Progenitor cell of endocrine pancreas (in vitro differentiated cells): ENCODE measurements around the gene RAB11FIP2. TPM values are rescaled to one million over a fixed set of nuclear protein-coding genes. Genes with fewer than 3 reads are reported as not detected.
"Not testable (repeated sequence)": the region's sequence is repeated elsewhere in the genome, so short reads cannot be mapped to it uniquely, and the experiment has no call there.

ENCODE experiments used
- DNase-seq: peaks from one replicate; pipeline ENCODE4 v3.0.0; 2021; ENCODE audit warnings: low spot score; ENCODE audit not compliant: unreplicated experiment
- H3K27ac Mint-ChIP-seq: 2 replicates; pipeline ENCODE4 v1.8.0; 2021; ENCODE audit warnings: mild to moderate bottlenecking, moderate library complexity, mixed read lengths
- H3K27me3 Mint-ChIP-seq: 2 replicates; pipeline ENCODE4 v1.8.0; 2021; ENCODE audit warnings: mixed read lengths
- H3K36me3 Mint-ChIP-seq: 2 replicates; pipeline ENCODE4 v1.8.0; 2022; ENCODE audit warnings: mixed read lengths; ENCODE audit not compliant: insufficient read depth
- H3K4me1 Mint-ChIP-seq: 2 replicates; pipeline ENCODE4 v1.8.0; 2021; ENCODE audit warnings: low read depth, mixed read lengths
- H3K4me3 Mint-ChIP-seq: 2 replicates; pipeline ENCODE4 v1.8.0; 2021; ENCODE audit warnings: low read depth, mild to moderate bottlenecking, moderate library complexity, mixed read lengths
- H3K9me3 Mint-ChIP-seq: 2 replicates; pipeline ENCODE4 v1.8.0; 2021; ENCODE audit warnings: low read depth, mixed read lengths
- total RNA-seq: library from RNA; stranded (reverse); gene quantifications from 2 replicates; pipeline ENCODE4 v1.2.1, GENCODE V29; 2021
- TF ChIP-seq, protein P1 (sequence below): fragments of 200-600 bp; sonication (generic); IDR thresholded peaks from one replicate; pipeline ENCODE4 v1.5.0; 2021; ENCODE audit warnings: antibody characterized with exemption, mild to moderate bottlenecking; ENCODE audit not compliant: unreplicated experiment

The RAB11FIP2 gene
- total RNA-seq, 1 donor from 2014 or later, result 17.6 TPM

- no peaks in the 10 kb centered on the region for H3K4me1 Mint-ChIP-seq
- H3K36me3 Mint-ChIP-seq, result peaks cover 1% of the 10 kb centered on the region
- no peak overlapping the region for H3K4me3 Mint-ChIP-seq
- peaks cover 5% of the 10 kb centered on the region for H3K9me3 Mint-ChIP-seq
- DNase-seq, result no peak
- no peak overlapping the region for H3K27ac Mint-ChIP-seq
- TF ChIP-seq, protein P1, sequence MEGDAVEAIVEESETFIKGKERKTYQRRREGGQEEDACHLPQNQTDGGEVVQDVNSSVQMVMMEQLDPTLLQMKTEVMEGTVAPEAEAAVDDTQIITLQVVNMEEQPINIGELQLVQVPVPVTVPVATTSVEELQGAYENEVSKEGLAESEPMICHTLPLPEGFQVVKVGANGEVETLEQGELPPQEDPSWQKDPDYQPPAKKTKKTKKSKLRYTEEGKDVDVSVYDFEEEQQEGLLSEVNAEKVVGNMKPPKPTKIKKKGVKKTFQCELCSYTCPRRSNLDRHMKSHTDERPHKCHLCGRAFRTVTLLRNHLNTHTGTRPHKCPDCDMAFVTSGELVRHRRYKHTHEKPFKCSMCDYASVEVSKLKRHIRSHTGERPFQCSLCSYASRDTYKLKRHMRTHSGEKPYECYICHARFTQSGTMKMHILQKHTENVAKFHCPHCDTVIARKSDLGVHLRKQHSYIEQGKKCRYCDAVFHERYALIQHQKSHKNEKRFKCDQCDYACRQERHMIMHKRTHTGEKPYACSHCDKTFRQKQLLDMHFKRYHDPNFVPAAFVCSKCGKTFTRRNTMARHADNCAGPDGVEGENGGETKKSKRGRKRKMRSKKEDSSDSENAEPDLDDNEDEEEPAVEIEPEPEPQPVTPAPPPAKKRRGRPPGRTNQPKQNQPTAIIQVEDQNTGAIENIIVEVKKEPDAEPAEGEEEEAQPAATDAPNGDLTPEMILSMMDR, result no peak
- peaks cover 4% of the 10 kb centered on the region for H3K27me3 Mint-ChIP-seq
Observed at GRCh38 chr10:118072840-118073239, 26.1 kb upstream of the RAB11FIP2 start.

DNA sequence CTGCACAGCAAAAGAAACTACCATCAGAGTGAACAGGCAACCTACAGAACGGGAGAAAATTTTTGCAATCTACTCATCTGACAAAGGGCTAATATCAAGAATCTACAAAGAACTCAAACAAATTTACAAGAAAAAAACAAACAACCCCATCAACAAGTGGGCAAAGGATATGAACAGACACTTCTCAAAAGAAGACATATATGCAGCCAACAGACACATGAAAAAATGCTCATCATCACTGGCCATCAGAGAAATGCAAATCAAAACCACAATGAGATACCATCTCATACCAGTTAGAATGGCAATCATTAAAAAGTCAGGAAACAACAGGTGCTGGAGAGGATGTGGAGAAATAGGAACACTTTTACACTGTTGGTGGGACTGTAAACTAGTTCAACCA lies 20.6 kb upstream of the RAB11FIP2 start:
- not testable (repeated sequence) for H3K27me3 Mint-ChIP-seq, DNase-seq, H3K4me3 Mint-ChIP-seq, H3K27ac Mint-ChIP-seq, H3K9me3 Mint-ChIP-seq, H3K36me3 Mint-ChIP-seq
- peaks cover 15% of the 10 kb centered on the region for H3K4me1 Mint-ChIP-seq

DNA sequence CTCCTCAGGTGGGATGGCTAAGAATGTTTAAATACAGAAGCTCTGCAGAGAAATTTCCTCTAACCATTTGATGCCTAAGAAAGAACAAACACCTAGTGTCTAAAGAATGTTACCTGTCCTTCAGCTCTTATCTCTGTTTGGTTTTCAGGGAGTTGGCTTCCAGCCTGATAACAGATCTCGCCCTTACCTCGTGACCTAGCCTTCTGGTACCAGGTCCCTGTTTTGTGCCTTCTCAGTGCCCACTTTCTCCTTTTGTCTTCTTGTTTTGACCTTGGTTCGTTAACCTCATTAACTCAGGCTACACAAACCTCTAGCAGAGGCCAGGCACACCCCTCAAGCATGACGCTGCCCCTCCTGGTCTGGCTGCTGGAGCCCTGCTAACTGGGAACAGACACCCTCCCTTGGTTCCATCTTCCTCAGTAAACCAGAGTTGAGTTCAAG lies 16.1 kb upstream of the RAB11FIP2 start:
- peaks cover 3% of the 10 kb centered on the region for H3K9me3 Mint-ChIP-seq
- peak overlapping the region; percentile 49 for H3K4me3 Mint-ChIP-seq
- H3K4me1 Mint-ChIP-seq, result peaks cover 24% of the 10 kb centered on the region
- no peak for DNase-seq
- H3K27ac Mint-ChIP-seq, result peak overlapping the region; percentile 85
- TF ChIP-seq, protein P1, result no peak
- H3K36me3 Mint-ChIP-seq, result no peaks in the 10 kb centered on the region
- no peaks in the 10 kb centered on the region for H3K27me3 Mint-ChIP-seq

DNA sequence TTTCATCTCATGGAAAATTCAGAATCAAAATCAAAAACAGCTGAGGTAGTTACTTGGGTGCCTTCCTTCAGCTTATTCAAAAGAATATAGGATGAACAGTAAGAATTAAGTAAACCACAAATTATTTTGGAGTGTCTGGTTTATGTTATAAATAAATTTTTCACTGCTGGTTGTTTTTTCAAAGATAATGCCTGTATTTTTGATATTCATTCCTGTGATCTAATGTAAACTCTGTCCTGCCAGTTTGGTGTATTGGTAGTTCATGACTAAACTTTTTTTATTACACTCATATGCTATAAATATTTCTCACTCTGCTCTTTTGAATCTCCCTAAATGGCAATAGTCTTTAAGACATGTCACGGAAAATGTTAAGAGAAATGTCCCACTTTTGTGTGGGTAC lies 11.6 kb upstream of the RAB11FIP2 start:
- Mint-ChIP-seq H3K4me3 (no peak overlapping the region), H3K36me3 (peaks cover 1% of the 10 kb centered on the region), H3K27ac (no peak overlapping the region), H3K9me3 (peaks cover 3% of the 10 kb centered on the region), H3K4me1 (peaks cover 16% of the 10 kb centered on the region), H3K27me3 (no peaks in the 10 kb centered on the region)
- TF ChIP-seq, protein P1, result no peak
- no peak for DNase-seq

- peaks cover 3% of the 10 kb centered on the region for H3K9me3 Mint-ChIP-seq
- no peak overlapping the region for H3K4me3 Mint-ChIP-seq
- peaks cover 8% of the 10 kb centered on the region for H3K4me1 Mint-ChIP-seq
- TF ChIP-seq, protein P1, result no peak
- H3K27ac Mint-ChIP-seq, result no peak overlapping the region
- no peak for DNase-seq
- H3K36me3 Mint-ChIP-seq, result peaks cover 1% of the 10 kb centered on the region
- no peaks in the 10 kb centered on the region for H3K27me3 Mint-ChIP-seq
Observed at GRCh38 chr10:118057361-118057760, 10.6 kb upstream of the RAB11FIP2 start.

GRCh38 chr10:118054383-118054782 lies 7.6 kb upstream of the RAB11FIP2 start:
- no peaks in the 10 kb centered on the region for H3K27me3 Mint-ChIP-seq
- DNase-seq, result no peak
- TF ChIP-seq, protein P1, result no peak

More at GRCh38 chr10:118054383-118054782, 7.6 kb upstream of the RAB11FIP2 start:
- no peaks in the 10 kb centered on the region for H3K9me3 Mint-ChIP-seq
- H3K27ac Mint-ChIP-seq, result no peak overlapping the region
- no peak overlapping the region for H3K4me3 Mint-ChIP-seq
- peaks cover 1% of the 10 kb centered on the region for H3K36me3 Mint-ChIP-seq
- no peaks in the 10 kb centered on the region for H3K4me1 Mint-ChIP-seq
